CD14-positive monocyte (primary cell): ENCODE measurements around the gene SUGCT. TPM values are rescaled to one million over a fixed set of nuclear protein-coding genes. Genes with fewer than 3 reads are reported as not detected.

Source experiments
- DNase-seq, 3 donors: peaks; one replicate each; pipeline ENCODE4 v3.0.0-alpha.2; 2011 to 2022
- H2AFZ ChIP-seq: 2 replicates; pipeline ENCODE4 v1.6.0; 2012; ENCODE audit warnings: mild to moderate bottlenecking, low read depth, low read length, inconsistent platforms; ENCODE audit not compliant: insufficient read depth, poor library complexity, severe bottlenecking
- H3K27ac ChIP-seq, 2 donors: 1 replicate in 1 of 2; 2 replicates in 1 of 2; pipeline ENCODE4 v1.5.1; 2012 to 2013; ENCODE audit warnings: low read length in 2 of 2, control low read depth in 1 of 2, inconsistent platforms in 1 of 2, low read depth in 1 of 2, mild to moderate bottlenecking in 1 of 2
- H3K27me3 ChIP-seq, 2 donors: one replicate each; pipeline versions ENCODE4 v1.6.0 to v1.6.1; 2011 to 2013; ENCODE audit warnings: low read length in 2 of 2; ENCODE audit not compliant: control insufficient read depth in 2 of 2, insufficient read depth in 2 of 2
- H3K36me3 ChIP-seq, 2 donors: replicated peaks in 1 of 2; 1 replicate in 1 of 2; 2 replicates in 1 of 2; pipeline versions ENCODE4 v1.5.1 to v1.6.1; 2012 to 2013; ENCODE audit warnings: low read length in 2 of 2, control low read depth in 1 of 2, inconsistent platforms in 1 of 2, mild to moderate bottlenecking in 1 of 2; ENCODE audit not compliant: insufficient read depth in 2 of 2, control insufficient read depth in 1 of 2
- H3K4me1 ChIP-seq, 2 donors: 1 replicate in 1 of 2; 2 replicates in 1 of 2; pipeline versions ENCODE4 v1.5.1 to v1.6.1; 2012 to 2013; ENCODE audit warnings: low read length in 2 of 2, control low read depth in 1 of 2, inconsistent platforms in 1 of 2, mild to moderate bottlenecking in 1 of 2, moderate library complexity in 1 of 2; ENCODE audit not compliant: insufficient read depth in 2 of 2, control insufficient read depth in 1 of 2
- H3K4me2 ChIP-seq: replicated peaks from 2 replicates; pipeline ENCODE3; 2012; ENCODE audit warnings: low read length, moderate library complexity, mild to moderate bottlenecking; ENCODE audit not compliant: poor library complexity, severe bottlenecking; ENCODE audit errors: extremely low read depth
- H3K4me3 ChIP-seq, 3 experiments: fragments of 200-600 bp in 1 of 3; sonication (generic) in 1 of 3; replicated peaks in 1 of 3; 1 replicate in 2 of 3; 2 replicates in 1 of 3; pipeline ENCODE4 v1.5.1; 2011 to 2013; ENCODE audit warnings: low read length in 3 of 3, mild to moderate bottlenecking in 3 of 3, control low read depth in 2 of 3, low read depth in 2 of 3, inconsistent platforms in 1 of 3, moderate library complexity in 1 of 3
- H3K79me2 ChIP-seq: 2 replicates; pipeline ENCODE4 v1.6.0; 2012; ENCODE audit warnings: mild to moderate bottlenecking, control low read depth, inconsistent platforms, low read length, moderate library complexity; ENCODE audit not compliant: insufficient read depth
- H3K9ac ChIP-seq: 2 replicates; pipeline ENCODE4 v1.6.0; 2017; ENCODE audit warnings: low read length, mild to moderate bottlenecking; ENCODE audit not compliant: insufficient read depth, poor library complexity, severe bottlenecking
- H3K9me3 ChIP-seq, 2 donors: replicated peaks in 1 of 2; 1 replicate in 1 of 2; 2 replicates in 1 of 2; pipeline versions ENCODE4 v1.5.1 to v1.6.1; 2012 to 2013; ENCODE audit warnings: low read length in 2 of 2, control low read depth in 1 of 2; ENCODE audit not compliant: control insufficient read depth in 1 of 2, insufficient read depth in 1 of 2
- H4K20me1 ChIP-seq: 2 replicates; pipeline ENCODE4 v1.6.0; 2012; ENCODE audit warnings: mild to moderate bottlenecking, low read length, control low read depth, moderate library complexity; ENCODE audit not compliant: insufficient read depth
- H3K27ac Mint-ChIP-seq, 7 donors: one replicate each; pipeline ENCODE4 v1.8.0; 2020; ENCODE audit warnings: mild to moderate bottlenecking in 7 of 7, mixed read lengths in 7 of 7, moderate library complexity in 6 of 7, inconsistent platforms in 2 of 7
- H3K27me3 Mint-ChIP-seq, 3 donors: one replicate each; pipeline ENCODE4 v1.8.0; 2021 to 2022; ENCODE audit warnings: low read depth in 3 of 3, mild to moderate bottlenecking in 3 of 3, mixed read lengths in 3 of 3, moderate library complexity in 3 of 3, inconsistent platforms in 1 of 3
- H3K36me3 Mint-ChIP-seq, 2 donors: one replicate each; pipeline ENCODE4 v1.8.0; 2020; ENCODE audit warnings: mixed read lengths in 2 of 2, inconsistent platforms in 1 of 2, mild to moderate bottlenecking in 1 of 2
- H3K4me1 Mint-ChIP-seq: one replicate; pipeline ENCODE4 v1.8.0; 2020; ENCODE audit warnings: mild to moderate bottlenecking, mixed read lengths
- H3K4me3 Mint-ChIP-seq, 2 donors: one replicate each; pipeline ENCODE4 v1.8.0; 2020; ENCODE audit warnings: mild to moderate bottlenecking in 2 of 2, mixed read lengths in 2 of 2, moderate library complexity in 1 of 2
- H3K9me3 Mint-ChIP-seq, 7 donors: one replicate each; pipeline ENCODE4 v1.8.0; 2020 to 2022; ENCODE audit warnings: mixed read lengths in 7 of 7, mild to moderate bottlenecking in 6 of 7, moderate library complexity in 6 of 7, inconsistent platforms in 2 of 7
- WGBS: methylation state at CpG from one replicate; pipeline ENCODE4 v1.1.5; 2013; ENCODE audit warnings: missing lambda C conversion rate; ENCODE audit not compliant: insufficient coverage; 5-methylcytosine and 5-hydroxymethylcytosine counted together
- intact Hi-C, 2 donors: fragments of 100-400 bp; cut with micrococcal nuclease; formaldehyde crosslinking; loops; one replicate each; pipeline versions ENCODE4 v1.15.0 to v1.15.1; 2023
- polyA plus RNA-seq, 3 donors: library from polyadenylated mRNA; depleted of rRNA in 1 of 3; unstranded in 2 of 3; stranded (reverse) in 1 of 3; fragments of 300-500 nt in 2 of 3; fragments of >200 nt in 1 of 3; fragmentation: Illumina TruSeq in 2 of 3; gene quantifications; 1 replicate in 2 of 3; 2 replicates in 1 of 3; pipeline ENCODE4 v1.2.3, GENCODE V29; 2012 to 2021
- TF ChIP-seq, protein P1 (sequence below): fragments of 200-600 bp; IDR thresholded peaks from one replicate; pipeline ENCODE4 v1.8.0; 2022; ENCODE audit warnings: antibody characterized with exemption, mild to moderate bottlenecking

SUGCT gene
- polyA plus RNA-seq, 3 donors = not detected

DNA sequence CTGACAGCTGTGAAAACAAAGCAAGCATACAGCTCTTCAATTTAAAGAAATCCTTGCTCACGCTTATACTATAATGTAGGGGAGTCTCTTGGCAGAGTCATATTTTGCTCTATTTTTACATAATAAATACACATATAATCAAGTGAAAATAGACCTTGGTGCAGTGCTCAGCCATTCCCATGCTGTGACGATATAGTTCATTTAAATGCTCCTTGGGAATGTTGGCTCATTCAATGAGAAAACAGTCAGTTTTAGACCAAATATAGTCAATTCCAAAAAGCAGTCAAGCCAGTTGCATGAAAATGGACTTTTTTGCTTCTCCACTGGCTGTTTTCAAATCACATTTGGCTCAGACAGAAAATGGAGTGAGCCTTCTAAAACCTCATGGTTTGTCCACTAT is 587.4 kb downstream of the SUGCT start:
- H3K4me3 ChIP-seq = no peak overlapping the region
- no peak overlapping the region for H2AFZ ChIP-seq
- intact Hi-C loops = no loop called here
- no peaks in the 10 kb centered on the region for H4K20me1 ChIP-seq
- 100% methylated on average over 1 of the region's 2 CpGs for WGBS
- peaks cover 0 to 3% (median 0%) of the 10 kb centered on the region in 7 donors for H3K9me3 Mint-ChIP-seq
- peaks cover 0 to 2% (median 0%) of the 10 kb centered on the region in 3 donors for H3K27me3 Mint-ChIP-seq
- H3K4me1 ChIP-seq = no peaks in the 10 kb centered on the region
- H3K4me2 ChIP-seq = no peak overlapping the region
- no peaks in the 10 kb centered on the region for H3K79me2 ChIP-seq
- TF ChIP-seq, protein P1, sequence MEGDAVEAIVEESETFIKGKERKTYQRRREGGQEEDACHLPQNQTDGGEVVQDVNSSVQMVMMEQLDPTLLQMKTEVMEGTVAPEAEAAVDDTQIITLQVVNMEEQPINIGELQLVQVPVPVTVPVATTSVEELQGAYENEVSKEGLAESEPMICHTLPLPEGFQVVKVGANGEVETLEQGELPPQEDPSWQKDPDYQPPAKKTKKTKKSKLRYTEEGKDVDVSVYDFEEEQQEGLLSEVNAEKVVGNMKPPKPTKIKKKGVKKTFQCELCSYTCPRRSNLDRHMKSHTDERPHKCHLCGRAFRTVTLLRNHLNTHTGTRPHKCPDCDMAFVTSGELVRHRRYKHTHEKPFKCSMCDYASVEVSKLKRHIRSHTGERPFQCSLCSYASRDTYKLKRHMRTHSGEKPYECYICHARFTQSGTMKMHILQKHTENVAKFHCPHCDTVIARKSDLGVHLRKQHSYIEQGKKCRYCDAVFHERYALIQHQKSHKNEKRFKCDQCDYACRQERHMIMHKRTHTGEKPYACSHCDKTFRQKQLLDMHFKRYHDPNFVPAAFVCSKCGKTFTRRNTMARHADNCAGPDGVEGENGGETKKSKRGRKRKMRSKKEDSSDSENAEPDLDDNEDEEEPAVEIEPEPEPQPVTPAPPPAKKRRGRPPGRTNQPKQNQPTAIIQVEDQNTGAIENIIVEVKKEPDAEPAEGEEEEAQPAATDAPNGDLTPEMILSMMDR = no peak
- H3K27ac ChIP-seq = no peak overlapping the region
- DNase-seq = no peak
- H3K36me3 Mint-ChIP-seq = no peaks in the 10 kb centered on the region
- no peak overlapping the region for H3K4me3 Mint-ChIP-seq
- H3K4me1 Mint-ChIP-seq = no peaks in the 10 kb centered on the region
- no peaks in the 10 kb centered on the region for H3K9me3 ChIP-seq
- no peaks in the 10 kb centered on the region for H3K27me3 ChIP-seq
- no peaks in the 10 kb centered on the region for H3K36me3 ChIP-seq
- no peak overlapping the region for H3K9ac ChIP-seq
- H3K27ac Mint-ChIP-seq = no peak overlapping the region

DNA sequence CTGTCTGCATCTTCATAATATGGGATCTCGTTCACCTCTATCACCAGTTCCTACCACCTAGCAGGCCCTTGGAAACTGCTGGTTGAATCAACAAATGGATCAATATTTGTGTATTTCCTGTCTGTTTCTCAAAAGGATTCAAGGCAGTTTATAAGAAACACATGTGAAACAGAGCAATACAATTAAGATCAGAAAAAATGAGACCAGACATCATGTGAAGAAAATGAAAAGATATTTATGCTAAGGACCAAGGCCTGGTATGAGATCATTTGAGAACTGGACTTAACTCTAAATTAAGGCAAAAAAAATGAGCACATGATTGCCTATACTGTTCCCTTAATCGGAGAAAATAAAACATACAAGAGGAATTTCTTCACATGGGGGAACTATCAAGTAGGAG is 589.0 kb downstream of the SUGCT start:
- WGBS = no CpG with 5 or more reads among the region's 2 CpGs

More for the DNA sequence above, 589.0 kb downstream of the SUGCT start:
- Mint-ChIP-seq H3K36me3 (no peaks in the 10 kb centered on the region), H3K9me3 (peaks cover 0 to 3% (median 0%) of the 10 kb centered on the region in 7 donors), H3K4me1 (no peaks in the 10 kb centered on the region), H3K27ac (no peak overlapping the region), H3K4me3 (no peak overlapping the region), H3K27me3 (peaks cover 0 to 2% (median 0%) of the 10 kb centered on the region in 3 donors)
- H3K36me3 ChIP-seq = no peaks in the 10 kb centered on the region
- no peak overlapping the region for H2AFZ ChIP-seq
- H3K9me3 ChIP-seq = no peaks in the 10 kb centered on the region
- H3K4me3 ChIP-seq = no peak overlapping the region
- H3K27ac ChIP-seq = no peak overlapping the region
- H3K79me2 ChIP-seq = no peaks in the 10 kb centered on the region
- DNase-seq = no peak
- TF ChIP-seq, protein P1 = no peak
- no peak overlapping the region for H3K4me2 ChIP-seq
- intact Hi-C loops = no loop called here
- no peak overlapping the region for H3K9ac ChIP-seq
- no peaks in the 10 kb centered on the region for H3K27me3 ChIP-seq
- H4K20me1 ChIP-seq = no peaks in the 10 kb centered on the region
- H3K4me1 ChIP-seq = no peaks in the 10 kb centered on the region
